GM19238 (cell line): ENCODE data around the gene PREB.
"Not testable (repeated sequence)": the region's sequence is repeated elsewhere in the genome, so short reads cannot be mapped to it uniquely, and the experiment has no call there.

Source experiments
- DNase-seq: peaks from one replicate; pipeline ENCODE4 v3.0.0; 2011; ENCODE audit warnings: low spot score; ENCODE audit not compliant: insufficient read length

The PREB gene, protein sequence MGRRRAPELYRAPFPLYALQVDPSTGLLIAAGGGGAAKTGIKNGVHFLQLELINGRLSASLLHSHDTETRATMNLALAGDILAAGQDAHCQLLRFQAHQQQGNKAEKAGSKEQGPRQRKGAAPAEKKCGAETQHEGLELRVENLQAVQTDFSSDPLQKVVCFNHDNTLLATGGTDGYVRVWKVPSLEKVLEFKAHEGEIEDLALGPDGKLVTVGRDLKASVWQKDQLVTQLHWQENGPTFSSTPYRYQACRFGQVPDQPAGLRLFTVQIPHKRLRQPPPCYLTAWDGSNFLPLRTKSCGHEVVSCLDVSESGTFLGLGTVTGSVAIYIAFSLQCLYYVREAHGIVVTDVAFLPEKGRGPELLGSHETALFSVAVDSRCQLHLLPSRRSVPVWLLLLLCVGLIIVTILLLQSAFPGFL

DNA sequence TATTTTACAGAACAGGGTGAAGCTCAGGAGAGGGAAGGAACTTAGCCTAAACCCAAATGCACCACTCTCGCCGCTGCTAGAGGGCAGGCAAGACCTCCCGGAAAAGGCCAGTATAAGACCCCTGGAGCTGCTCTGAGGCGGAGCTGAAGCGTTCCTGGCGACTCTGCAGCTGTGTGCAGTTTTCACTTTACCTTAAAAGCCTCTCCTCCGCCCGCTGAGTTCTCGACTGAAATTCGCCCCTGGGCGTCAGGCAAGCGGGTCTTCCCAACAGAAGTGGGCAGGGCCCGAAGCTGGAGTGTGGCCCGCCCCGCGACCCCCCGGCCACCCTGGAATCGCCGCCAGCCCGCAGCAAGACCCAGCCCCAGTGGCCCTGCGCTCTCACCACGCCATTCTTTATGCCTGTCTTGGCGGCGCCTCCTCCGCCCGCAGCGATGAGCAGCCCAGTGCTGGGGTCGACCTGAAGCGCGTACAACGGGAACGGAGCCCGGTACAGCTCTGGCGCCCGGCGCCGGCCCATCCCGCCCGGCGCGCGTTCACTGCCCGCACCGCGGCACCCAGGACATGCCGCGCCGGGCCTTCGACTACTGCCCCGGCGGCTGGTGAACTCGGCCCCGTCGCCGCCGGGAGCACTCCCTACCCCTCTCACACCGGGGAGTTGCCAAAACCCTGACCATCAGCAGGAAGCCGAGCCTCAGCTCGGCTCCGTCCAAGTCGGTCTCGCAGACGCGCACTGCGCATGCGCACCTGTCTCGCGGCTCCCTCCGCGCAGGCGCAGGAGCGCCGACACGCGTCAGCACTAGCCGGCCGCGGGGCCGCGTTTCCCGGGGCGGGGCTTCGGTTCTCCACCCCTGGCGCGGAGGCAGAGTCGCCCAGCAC is at the start of gene PREB:
Gene PREB (minus strand): TSS at position 732 of the 876 bp plus-strand sequence. CDS start 215 bp downstream, at position 517.
- DNase-seq: peak; percentile 99

DNA sequence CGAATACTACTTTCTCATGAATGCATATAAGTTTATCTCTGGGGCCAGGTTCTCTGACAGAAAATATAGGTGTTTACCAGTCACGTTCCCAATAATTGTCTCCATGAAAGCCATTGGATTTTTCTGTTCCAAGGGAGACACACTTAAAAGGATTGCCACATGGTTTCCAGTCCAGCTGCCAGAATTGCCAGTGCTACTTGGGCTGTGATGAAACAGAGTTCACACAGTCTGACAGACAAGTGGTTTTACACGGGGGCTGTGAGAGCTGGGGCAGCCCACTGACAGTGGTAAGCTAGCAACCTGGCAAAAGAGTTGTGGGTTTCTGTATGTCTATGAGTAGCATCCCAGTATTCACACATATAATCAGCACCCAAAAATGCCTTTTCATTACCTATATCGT is 49.7 kb upstream of the PREB start:
- DNase-seq: no peak

DNA sequence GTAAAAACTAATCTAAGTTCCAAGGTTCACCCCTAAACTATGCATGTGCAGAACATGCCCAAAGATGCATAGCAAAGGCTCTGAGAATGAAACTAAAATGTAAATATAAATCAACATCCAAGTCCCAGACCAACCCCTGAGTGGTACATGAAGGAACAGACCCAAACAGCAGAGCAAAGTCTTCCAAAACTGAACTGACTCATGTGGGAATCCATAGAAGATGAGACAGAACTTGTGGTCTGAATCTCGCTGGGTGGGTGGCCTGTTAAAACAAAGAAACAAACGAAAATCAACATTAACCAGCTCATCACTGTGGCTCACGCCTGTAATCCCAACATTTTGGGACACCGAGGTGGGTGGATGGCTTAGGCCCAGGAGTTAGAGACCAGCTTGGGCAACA is 47.9 kb upstream of the PREB start:
- DNase-seq: no peak

DNA sequence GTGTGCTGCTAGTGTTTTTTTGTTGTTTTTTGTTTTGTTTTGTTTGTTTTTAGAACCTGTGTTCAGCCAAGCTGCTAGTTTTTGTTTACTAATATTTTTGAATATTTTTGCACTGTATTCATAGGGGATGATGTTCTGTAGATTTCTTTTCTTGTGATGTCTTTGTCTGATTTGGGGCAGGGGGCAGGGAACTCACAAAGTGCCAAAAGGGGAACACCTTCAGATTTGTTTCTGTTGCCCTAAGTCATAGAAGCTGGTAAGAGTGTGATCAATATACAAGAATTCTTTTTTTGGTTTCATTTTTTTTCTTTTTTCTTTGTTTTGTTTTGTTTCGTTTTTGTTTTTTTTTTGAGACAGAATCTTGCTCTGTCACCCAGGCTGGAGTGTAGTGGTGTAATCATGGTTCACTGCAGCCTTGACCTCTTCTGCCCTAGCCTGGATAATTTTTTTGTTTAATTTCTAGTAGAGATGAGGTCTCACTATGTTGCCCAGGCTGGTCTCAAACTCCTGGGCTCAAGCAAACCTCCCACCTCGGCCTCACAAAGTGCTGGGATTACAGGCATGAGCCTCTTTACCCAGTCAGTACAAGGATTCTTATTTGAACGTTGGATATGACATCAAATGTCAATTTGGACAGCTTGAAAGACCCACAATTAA is 45.0 kb upstream of the PREB start:
- no peak for DNase-seq

DNA sequence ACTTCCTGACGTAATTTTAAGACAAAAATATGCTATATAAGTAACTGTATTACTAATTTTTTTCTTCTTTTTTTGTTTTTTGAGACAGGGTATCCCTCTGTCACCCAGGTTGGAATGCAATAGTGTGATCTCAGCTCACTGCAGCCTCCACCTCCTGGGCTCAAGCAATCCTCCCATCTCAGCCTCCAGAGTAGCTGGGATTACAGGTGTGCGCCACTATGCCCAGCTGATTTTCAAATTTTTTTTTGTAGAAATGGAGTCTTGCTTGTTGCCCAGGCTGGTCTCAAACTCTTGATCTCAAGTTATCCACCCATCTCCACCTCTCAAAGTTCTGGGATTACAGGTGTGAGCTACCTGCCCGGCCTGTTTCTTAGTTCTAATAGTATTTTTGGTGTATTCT is 44.0 kb upstream of the PREB start:
- DNase-seq: no peak

DNA sequence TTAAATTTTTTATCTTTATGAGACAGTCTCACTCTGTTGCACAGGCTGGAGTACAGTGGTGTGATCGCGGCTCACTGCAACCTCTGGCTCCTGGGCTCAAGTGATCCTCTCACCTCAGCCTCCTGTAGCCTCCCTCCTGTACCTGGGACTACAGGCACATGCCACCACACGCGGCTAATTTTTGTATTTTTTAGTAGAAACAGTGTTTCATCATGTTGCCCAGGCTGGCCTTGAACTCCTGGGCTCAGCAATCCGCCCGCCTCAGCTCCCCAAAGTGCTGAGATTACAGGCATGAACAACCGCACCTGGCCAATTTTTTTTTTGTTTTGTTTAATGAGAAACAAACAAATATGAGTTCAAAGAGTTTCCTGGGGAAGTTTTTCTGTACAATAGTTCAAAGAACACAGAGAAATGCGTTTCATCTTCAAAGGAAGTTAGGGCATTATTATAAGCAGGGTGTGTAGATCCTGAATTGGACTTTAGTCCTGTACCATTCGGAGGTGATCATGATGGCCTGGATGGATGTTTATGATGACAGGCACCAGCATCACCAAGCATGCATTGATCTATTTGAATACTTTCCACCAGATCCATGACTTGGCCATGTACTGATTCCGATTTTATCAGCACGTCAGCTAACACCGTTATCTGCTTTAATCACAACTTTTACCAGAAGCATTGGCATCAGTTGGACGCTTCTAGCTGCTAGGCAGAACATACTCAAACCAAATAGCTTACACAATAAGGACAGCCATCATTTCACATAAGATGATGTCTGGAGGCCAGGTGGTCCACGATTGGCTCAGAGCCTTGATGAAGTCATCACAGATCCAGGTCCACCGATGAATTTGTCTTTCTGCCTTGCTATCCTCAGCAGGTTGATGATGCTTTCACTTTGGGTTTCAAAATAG is 43.3 kb upstream of the PREB start:
- DNase-seq: no peak

DNA sequence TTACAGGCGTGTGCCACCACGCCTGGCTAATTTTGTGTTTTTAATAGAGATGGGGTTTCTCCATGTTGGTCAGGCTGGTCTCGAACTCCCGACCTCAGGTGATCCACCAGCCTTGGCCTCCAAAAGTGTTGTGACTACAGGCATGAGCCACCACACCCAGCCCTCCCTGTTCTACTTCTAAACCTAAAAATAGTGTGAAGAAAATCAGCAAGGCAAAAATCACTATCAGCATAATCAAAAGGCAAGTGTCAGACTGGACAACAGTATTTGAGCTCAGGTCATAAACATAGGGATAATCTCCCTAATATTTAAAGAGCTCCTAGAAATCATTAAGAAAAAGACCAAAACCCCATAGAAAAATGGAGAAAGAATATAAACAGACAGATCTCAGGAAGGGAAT is 41.3 kb upstream of the PREB start:
- not testable (repeated sequence) for DNase-seq

DNA sequence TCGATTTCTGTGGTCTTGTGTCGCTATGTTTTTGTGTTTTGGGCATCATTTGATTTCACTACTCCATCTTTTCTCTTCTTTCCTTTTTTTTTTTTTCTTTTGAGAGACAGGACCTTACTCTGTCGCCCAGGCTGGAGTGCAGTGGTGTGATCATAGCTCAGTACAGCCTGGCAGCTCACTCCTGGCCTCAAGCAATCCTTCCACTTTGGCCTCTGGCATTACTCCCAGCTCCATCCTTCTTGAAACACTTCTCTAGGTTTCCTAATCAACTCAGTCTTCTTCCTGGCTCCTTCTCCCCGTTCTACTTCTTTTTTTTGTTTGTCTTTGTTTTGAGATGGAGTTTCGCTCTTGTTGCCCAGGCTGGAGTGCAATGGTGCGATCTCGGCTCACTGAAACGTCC is 40.9 kb upstream of the PREB start:
- DNase-seq: no peak

DNA sequence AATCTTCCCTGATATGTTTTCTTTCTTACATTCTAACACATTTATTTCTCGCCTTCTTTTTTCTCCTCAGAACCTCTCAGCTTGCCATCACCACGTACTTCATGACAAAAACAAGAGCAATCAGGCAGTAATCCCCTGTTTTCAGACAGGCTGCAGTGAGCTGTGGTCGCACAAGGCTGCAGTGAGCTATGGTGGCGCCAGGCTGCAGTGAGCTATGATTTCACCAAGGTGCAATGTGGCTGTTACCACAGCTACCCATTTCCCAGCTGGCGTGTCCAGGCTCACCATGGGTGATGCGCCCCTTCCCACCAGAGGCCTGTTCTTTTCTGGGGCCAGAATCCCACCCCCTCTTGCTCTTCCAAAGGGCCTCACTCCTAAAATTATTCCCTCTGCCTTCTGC is 40.2 kb upstream of the PREB start:
- DNase-seq: no peak

DNA sequence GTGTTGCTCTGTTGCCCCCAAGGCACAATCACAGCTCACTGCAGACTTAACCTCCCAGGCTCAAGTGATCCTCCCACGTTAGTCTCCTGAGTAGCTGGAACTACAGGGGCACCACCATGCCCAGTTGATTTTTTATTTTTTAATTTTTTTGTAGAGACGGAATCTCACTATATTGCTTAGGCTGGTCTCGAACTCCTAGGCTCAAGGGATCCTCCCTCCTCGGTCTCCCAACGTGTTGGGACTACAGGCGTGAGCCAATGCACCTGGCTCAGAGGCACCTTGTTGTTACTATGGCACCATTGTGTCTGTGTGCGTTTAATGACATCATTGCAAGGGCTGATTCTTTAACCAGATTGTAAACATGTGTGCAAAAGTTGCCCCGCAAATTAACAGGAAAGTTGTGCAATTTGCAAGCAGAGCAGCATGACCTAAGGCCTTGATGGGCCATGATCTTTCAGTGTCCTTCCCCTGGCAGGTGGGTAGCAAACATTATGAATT is 37.0 kb upstream of the PREB start:
- no peak for DNase-seq

DNA sequence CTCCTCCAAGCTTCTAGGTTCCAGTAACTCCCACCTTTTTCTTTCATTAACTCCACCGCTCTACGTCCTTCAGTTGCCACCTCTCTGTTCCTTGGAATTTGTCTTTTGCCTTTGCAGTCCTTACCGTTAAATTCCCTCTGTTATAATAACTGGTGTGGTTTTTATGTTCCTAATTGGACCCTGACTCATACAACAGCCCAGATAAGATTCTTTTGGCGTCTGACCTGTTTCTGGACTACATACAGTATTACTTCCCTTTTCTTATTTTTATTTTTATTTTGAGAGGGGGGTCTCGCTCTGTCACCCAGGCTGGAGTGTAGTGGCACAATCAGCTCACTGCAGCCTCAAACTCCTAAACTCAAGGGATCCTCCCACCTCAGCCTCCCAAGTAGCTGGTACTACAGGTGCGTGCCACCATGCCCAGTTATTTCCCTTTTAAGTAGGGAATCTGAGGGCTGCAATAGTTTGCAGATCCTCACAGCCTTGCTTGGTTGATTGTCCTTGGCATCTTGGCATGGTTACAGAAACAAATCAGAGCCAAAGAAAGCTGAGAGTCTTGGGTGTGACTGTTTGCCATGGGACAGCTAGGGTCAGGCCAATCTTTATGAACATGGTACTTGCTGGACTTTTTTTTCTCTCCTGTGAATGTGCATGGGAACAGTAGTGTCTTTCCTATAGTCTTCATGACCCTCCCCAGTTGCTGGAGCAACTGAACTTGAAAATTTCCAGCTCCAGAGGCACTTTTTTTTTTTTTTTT is 36.3 kb upstream of the PREB start:
- no peak for DNase-seq

DNA sequence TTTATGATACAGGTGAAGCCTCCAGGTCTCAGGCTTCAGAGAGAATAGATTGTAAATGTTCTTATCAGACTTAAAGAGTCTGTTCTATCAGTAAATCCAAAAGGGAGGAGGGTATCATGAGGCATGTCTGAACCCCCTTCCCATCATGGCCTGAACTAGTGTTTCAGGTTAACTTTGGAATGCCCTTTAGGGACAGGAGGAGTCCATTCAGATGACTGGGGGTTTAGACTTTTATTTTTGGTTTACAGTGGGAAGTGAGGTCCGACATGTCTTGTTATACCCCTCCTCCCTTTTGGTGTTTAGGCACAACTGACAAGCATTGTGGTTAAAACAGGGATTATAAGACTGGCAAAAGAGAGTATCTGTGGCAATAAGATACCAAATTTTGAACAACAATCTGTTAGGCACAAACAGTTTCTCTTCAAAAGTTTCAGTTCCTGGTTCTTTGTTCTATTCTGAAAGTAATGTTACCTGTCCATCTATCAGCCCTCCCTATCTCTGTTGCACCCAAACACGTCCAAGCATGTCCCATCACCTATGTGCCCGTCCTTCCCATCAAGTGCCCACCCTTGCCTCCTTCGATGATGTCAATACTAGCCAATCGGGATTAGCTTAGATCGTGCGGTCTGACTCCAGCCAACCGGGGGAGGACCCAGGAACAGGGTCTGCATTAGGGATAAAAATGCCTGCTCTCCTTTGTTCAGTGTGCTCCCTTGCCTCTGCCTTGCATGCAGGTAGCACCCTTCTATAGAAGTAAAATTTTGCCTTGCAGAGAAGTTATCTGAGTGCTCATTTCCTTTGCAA is 30.7 kb upstream of the PREB start:
- no peak for DNase-seq

DNA sequence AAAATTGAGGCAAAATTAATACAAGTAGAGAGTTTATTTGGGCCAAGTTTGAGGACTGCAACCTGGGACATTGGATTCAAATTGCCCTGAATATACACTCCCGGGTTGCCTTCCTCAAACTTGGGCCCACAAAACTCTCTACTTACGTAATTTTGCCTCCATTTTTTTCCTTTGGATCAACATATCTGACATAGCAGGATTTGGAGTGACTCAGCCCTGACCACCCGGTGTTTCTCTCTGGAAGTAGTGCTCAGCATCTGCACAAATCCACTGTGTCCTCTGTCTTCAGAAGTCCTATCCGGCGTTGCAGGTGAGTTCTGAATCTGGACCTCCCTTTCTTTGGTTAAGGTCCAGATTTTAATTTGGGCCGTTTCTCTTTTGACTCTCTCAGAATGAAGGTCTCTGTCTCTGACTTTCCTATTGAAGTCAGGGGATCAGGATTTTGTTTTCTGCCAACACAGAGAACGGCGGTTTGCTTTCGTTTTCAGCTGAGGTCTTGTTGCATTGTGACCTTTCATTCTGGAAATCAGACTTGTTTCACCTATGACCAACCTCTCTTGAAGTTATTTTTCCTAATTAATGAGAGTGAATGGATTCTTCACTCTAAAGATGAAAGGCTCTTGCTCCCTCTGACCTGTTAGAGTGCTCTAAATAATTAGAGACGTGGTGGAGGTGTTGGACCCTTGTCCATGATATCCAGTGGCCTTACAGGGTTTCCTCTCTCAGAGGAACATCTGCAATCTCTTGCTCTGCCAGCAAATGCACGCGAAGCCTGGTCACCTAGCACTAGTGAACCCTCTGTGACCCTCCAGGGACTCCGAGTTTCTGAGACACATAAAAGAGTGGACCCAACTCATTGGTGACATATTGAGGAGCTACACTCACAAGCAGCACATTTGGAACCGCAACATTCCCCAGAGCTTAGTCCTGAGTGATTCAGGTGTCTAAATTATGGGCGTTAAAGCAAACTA is 28.0 kb upstream of the PREB start:
- no peak for DNase-seq

DNA sequence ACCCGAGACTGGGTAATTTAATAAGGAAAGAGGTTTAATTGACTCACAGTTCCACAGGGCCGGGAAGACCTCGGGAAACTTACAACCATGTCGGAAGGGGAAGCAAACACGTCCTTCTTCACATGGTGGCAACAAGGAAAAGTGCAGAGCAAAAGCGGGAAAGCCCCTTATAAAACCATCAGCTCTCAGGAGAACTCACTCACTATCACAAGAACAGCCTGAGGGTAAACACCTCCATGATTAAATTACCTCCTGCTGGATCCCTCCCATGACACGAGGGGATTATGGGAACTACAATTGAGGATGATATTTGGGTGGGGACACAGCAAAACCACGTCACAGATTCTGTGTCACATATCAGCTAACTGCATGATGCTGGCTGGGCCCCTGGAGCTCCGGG is 25.8 kb upstream of the PREB start:
- no peak for DNase-seq

DNA sequence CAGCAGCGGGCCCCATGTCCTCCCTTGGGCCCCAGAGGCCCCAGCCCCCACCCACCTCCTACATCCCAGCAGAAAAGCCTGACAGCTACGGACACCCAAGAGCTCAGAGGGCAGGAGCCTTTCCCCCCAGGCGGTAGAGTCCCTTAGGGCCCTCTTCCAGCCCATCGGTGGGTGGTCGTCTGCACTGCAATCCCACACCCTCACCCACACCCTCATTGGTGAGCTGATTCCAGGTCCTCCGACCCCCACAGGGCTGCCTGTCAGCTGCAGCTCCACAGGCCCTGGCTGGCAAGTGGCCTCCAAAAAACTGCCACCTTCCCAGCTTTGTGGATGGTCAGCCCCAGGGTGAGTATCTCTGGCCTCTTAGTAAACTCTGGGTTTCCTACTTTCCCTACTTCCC is 24.8 kb upstream of the PREB start:
- no peak for DNase-seq

DNA sequence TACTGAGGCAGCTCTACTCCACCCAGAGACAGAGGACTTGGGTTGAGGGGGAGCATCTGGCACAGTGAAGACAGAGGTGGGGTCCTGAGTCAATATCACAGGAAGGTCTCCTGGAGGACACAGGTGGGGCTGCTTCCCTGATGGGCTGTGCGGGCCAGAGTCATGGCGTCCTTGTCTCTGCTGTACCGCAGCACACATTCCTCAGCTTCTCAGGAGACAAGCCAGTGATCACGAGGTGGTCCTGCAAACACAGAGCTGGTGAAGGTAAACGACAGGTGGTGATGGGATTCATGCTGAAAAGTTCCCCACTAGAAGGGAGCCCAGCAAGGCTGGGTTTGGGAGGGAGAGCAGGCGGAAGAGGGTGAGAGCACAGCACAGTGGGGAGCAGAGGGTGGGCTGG is 24.0 kb upstream of the PREB start:
- no peak for DNase-seq

DNA sequence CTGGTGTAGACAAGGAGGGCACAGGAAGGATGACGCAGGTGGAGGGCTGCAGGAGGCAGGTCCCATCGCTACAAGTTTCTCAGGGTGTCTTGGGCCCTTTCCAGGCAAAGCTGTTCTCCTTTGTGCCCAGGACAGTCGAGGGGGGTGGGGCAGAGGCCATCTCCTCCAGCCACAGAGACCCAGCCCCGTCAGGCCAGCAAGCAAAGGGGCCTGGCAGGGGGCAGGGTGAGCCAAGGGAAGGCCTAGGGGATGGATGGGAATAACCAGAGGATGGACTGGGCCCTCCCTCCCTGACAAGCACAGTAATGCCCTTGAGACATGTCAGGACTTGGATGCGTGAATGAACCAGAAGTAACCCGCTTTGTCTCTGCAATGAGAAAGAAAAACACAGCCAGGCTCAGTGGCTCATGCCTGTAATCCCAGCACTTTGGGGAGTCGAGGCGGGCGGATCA is 20.7 kb upstream of the PREB start:
- no peak for DNase-seq

DNA sequence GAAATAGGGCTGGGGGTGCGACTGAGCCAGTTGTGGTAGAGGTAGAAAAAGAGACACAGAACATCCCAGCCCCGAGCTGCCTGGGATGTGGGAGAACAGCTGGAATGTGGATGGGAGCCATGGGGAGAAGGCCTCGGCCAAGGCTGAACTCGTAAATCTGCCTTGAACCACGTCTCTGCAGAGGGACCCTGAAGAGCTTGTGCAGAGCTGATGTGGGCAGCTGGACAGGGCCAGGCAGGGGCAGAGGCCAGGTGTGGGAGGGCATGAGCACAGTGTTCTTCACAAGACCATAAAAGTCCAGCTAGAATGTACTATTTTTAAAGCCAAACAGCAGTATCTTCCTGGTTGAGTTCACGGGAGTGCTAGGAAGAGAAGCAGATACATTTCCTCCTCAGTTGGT is 20.1 kb upstream of the PREB start:
- no peak for DNase-seq
